AG04450 (cell line): Measurements from ENCODE around the gene SMIM29. TPM values are rescaled to one million over a fixed set of nuclear protein-coding genes. Genes with fewer than 3 reads are reported as not detected.

Source experiments
- CTCF ChIA-PET: fragments of 300-600, 350-600 bp; formaldehyde crosslinking; extraction: SDS; loops from one replicate; lab custom pipeline; 2022; ENCODE audit warnings: antibody characterized with exemption, inconsistent platforms; lab: Charles Lee
- POLR2A ChIA-PET: fragments of 350-600 bp; formaldehyde crosslinking; extraction: SDS; loops from one replicate; lab custom pipeline; 2021; ENCODE audit warnings: antibody characterized with exemption, inconsistent platforms; lab: Yijun Ruan, JAX
- DNase-seq: peaks from one replicate; pipeline ENCODE4 v3.0.0-alpha.2; 2011; ENCODE audit warnings: low read depth, low spot score
- H3K27ac ChIP-seq: one replicate; pipeline ENCODE4 v1.5.1; 2012; ENCODE audit warnings: low read depth, low read length, control low read depth
- H3K27me3 ChIP-seq: one replicate; pipeline ENCODE4 v1.6.0; 2012; ENCODE audit warnings: low read length; ENCODE audit not compliant: control insufficient read depth, insufficient read depth
- H3K4me3 ChIP-seq: 2 replicates; pipeline ENCODE4 v1.5.1; 2011; ENCODE audit warnings: mild to moderate bottlenecking, low read depth, low read length, control low read depth
- H3K9me3 ChIP-seq: 2 replicates; pipeline ENCODE4 v1.5.1; 2012; ENCODE audit warnings: low read length; ENCODE audit not compliant: control insufficient read depth, insufficient read depth
- CTCF ChIP-seq: IDR thresholded peaks from 2 replicates; pipeline ENCODE4 v1.5.1; 2011; ENCODE audit warnings: low read depth, low read length, control low read depth, inconsistent platforms
- polyA plus RNA-seq: library from polyadenylated mRNA; depleted of rRNA; stranded (reverse); fragments of >200 nt; gene quantifications from 2 replicates; pipeline ENCODE4 v1.2.3, GENCODE V29; 2011

SMIM29 gene
- polyA plus RNA-seq, 1 experiment, result 11.3 TPM

- POLR2A ChIA-PET, result no interaction called here
- no peak for TF ChIP-seq CTCF
- peak overlapping the region; percentile 92 for H3K27ac ChIP-seq
- H3K9me3 ChIP-seq, result no peaks in the 10 kb centered on the region
- no peaks in the 10 kb centered on the region for H3K27me3 ChIP-seq
- no peak for DNase-seq
- no peak overlapping the region for H3K4me3 ChIP-seq
- CTCF ChIA-PET, result no interaction called here
These were observed 6.3 kb downstream of the SMIM29 start for GRCh38 chr6:34242252-34243130.

GRCh38 chr6:34241351-34242215 lies 7.2 kb downstream of the SMIM29 start:
- no peaks in the 10 kb centered on the region for H3K27me3 ChIP-seq
- DNase-seq, result no peak
- H3K27ac ChIP-seq, result peak overlapping the region; percentile 21
- POLR2A ChIA-PET, result no interaction called here
- no peak for TF ChIP-seq CTCF
- CTCF ChIA-PET, result no interaction called here
- H3K9me3 ChIP-seq, result no peaks in the 10 kb centered on the region; the same call in 1 of the 2 replicates
- H3K4me3 ChIP-seq, result no peak overlapping the region

- TF ChIP-seq CTCF, result no peak
- peak overlapping the region; percentile 73; the same call in 1 of the 2 replicates for H3K4me3 ChIP-seq
- CTCF ChIA-PET, result interaction anchor here (0.9 kb wide), 1 partner anchor 9 kb away, joined by 3 read pairs; the partner anchor contains the start of gene SMIM29
These were observed 8.2 kb downstream of the SMIM29 start for GRCh38 chr6:34240329-34241248.

GRCh38 chr6:34239893-34240292 lies 8.9 kb downstream of the SMIM29 start:
- POLR2A ChIA-PET, result no interaction called here
- Histone ChIP-seq H3K27me3 (no peaks in the 10 kb centered on the region), H3K4me3 (peak overlapping the region; percentile 73), H3K9me3 (no peaks in the 10 kb centered on the region; the same call in 1 of the 2 replicates), H3K27ac (peak overlapping the region; percentile 39)
- DNase-seq, result no peak
- TF ChIP-seq CTCF, result no peak
- CTCF ChIA-PET, result interaction anchor here (0.9 kb wide), 1 partner anchor 9 kb away, joined by 3 read pairs; the partner anchor contains the start of gene SMIM29

More at GRCh38 chr6:34240329-34241248, 8.2 kb downstream of the SMIM29 start:
- POLR2A ChIA-PET, result no interaction called here
- Histone ChIP-seq H3K9me3 (no peaks in the 10 kb centered on the region; the same call in 1 of the 2 replicates), H3K27ac (peak overlapping the region; percentile 39), H3K27me3 (no peaks in the 10 kb centered on the region)
- DNase-seq, result no peak
